ENCODE data around the gene FBXO33. TPM values are rescaled to one million over a fixed set of nuclear protein-coding genes. Genes with fewer than 3 reads are reported as not detected.

Gene FBXO33
- total RNA-seq, 1 experiment from 2014 or later, result 8.8 TPM

GRCh38 chr14:39383741-39384140 lies 48.5 kb downstream of the FBXO33 start:
- no peak overlapping the region for H3K18ac ChIP-seq (ENCODE audit: insufficient read length, low read depth, low read length)
- no peak overlapping the region for H3K27ac ChIP-seq (ENCODE audit: insufficient read length, low read depth, low read length)
- no peak for DNase-seq
- no peak overlapping the region for H3K14ac ChIP-seq (ENCODE audit: insufficient read depth, low read length)
- H4K91ac ChIP-seq (ENCODE audit: insufficient read length, low read depth, low read length), result no peak overlapping the region
- no peak overlapping the region for H2BK15ac ChIP-seq (ENCODE audit: low read depth, low read length)
- TF ChIP-seq, protein P1, sequence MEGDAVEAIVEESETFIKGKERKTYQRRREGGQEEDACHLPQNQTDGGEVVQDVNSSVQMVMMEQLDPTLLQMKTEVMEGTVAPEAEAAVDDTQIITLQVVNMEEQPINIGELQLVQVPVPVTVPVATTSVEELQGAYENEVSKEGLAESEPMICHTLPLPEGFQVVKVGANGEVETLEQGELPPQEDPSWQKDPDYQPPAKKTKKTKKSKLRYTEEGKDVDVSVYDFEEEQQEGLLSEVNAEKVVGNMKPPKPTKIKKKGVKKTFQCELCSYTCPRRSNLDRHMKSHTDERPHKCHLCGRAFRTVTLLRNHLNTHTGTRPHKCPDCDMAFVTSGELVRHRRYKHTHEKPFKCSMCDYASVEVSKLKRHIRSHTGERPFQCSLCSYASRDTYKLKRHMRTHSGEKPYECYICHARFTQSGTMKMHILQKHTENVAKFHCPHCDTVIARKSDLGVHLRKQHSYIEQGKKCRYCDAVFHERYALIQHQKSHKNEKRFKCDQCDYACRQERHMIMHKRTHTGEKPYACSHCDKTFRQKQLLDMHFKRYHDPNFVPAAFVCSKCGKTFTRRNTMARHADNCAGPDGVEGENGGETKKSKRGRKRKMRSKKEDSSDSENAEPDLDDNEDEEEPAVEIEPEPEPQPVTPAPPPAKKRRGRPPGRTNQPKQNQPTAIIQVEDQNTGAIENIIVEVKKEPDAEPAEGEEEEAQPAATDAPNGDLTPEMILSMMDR (conservative IDR thresholded peaks at IDR 0.05), result no peak
- no peaks in the 10 kb centered on the region for H3K9me3 ChIP-seq (ENCODE audit: control insufficient read depth, low read depth, low read length)
- no peak overlapping the region for H4K8ac ChIP-seq (replicated peaks; ENCODE audit: insufficient read length, low read depth, low read length)
- no peak overlapping the region for H2BK20ac ChIP-seq (ENCODE audit: low read depth, low read length, poor library complexity, severe bottlenecking)
- no peak overlapping the region for H2BK12ac ChIP-seq (ENCODE audit: insufficient read length, low read depth, low read length)
- no peaks in the 10 kb centered on the region for H3K23me2 ChIP-seq (ENCODE audit: insufficient read length, low read depth, low read length, poor library complexity, severe bottlenecking)
- no peak overlapping the region for H2AFZ ChIP-seq (ENCODE audit: low read length)
- H3K4me1 ChIP-seq (ENCODE audit: insufficient read depth, low read length), result no peaks in the 10 kb centered on the region
- H2BK5ac ChIP-seq (ENCODE audit: insufficient read length, low read length), result no peak overlapping the region
- H2BK120ac ChIP-seq (ENCODE audit: low read depth, low read length, poor library complexity, severe bottlenecking), result no peak overlapping the region
- H4K5ac ChIP-seq (ENCODE audit: insufficient read length, low read depth, low read length), result no peak overlapping the region
- Mint-ChIP-seq H3K9me3 (no peaks in the 10 kb centered on the region), H3K36me3 (ENCODE audit: insufficient read depth in 1 of 3, low read depth in 3 of 3) (no peaks in the 10 kb centered on the region; a peak in 1 of 7 replicates), H3K27me3 (ENCODE audit: low read depth) (no peaks in the 10 kb centered on the region), H3K4me3 (no peak overlapping the region), H3K4me1 (peaks cover 0 to 2% of the 10 kb centered on the region in 2 experiments; a peak in 2 of 4 replicates), H3K27ac (no peak overlapping the region)
- no peak overlapping the region for H3T11ph ChIP-seq (ENCODE audit: low read length)
- H2AK5ac ChIP-seq (ENCODE audit: insufficient read length, low read length), result no peak overlapping the region
- H4K20me1 ChIP-seq (ENCODE audit: control insufficient read depth, insufficient read depth, insufficient read length), result no peaks in the 10 kb centered on the region
- no peak overlapping the region for H3K4me2 ChIP-seq (ENCODE audit: insufficient read depth, insufficient read length, low read length)
- H3K9ac ChIP-seq (ENCODE audit: extremely low read depth, insufficient read length, low read length), result no peak overlapping the region
- H3K4ac ChIP-seq (ENCODE audit: low read depth, low read length), result no peak overlapping the region
- no peak overlapping the region for H3K56ac ChIP-seq (ENCODE audit: insufficient read length, low read depth, low read length)
- H3K79me1 ChIP-seq (ENCODE audit: insufficient read depth, low read depth, low read length, poor library complexity, severe bottlenecking), result no peaks in the 10 kb centered on the region
- no peak overlapping the region for H3K23ac ChIP-seq (ENCODE audit: insufficient read length, low read depth, low read length)
- H3K79me2 ChIP-seq (ENCODE audit: insufficient read depth, low read length), result no peaks in the 10 kb centered on the region
- H3K27me3 ChIP-seq (ENCODE audit: insufficient read depth, low read length), result no peaks in the 10 kb centered on the region
- WGBS (ENCODE audit: extremely low coverage, insufficient read length, low lambda C conversion rate), result no CpG with 5 or more reads among the region's 1 CpG

Data from H9 (cell line).